SK-N-SH (cell line): ENCODE data around the gene THYN1. TPM values are rescaled to one million over a fixed set of nuclear protein-coding genes. Genes with fewer than 3 reads are reported as not detected.
A peak's percentile ranks its signal among the peaks of the same experiment; 100 is the strongest.

Experiments used
- CTCF ChIA-PET: fragments of 300-600, 350-600 bp; formaldehyde crosslinking; extraction: SDS; loops from one replicate; lab custom pipeline; 2021; lab: Yijun Ruan, JAX
- POLR2A ChIA-PET: fragments of 350-600 bp; sonication (Branson Sonifier 250); formaldehyde crosslinking; extraction: SDS; loops from one replicate; lab custom pipeline; 2020; ENCODE audit warnings: antibody characterized with exemption, inconsistent platforms; lab: Yijun Ruan, JAX
- DNase-seq: peaks from one replicate; pipeline ENCODE4 v3.0.0; 2012
- H2AFZ ChIP-seq: fragments of 200-600 bp; sonication (generic); 2 replicates; pipeline ENCODE4 v1.8.1; 2016; ENCODE audit warnings: antibody characterized with exemption, mild to moderate bottlenecking, low read depth
- H3F3A ChIP-seq: fragments of 200-600 bp; sonication (generic); replicated peaks from 2 replicates; pipeline ENCODE3; 2016; ENCODE audit warnings: antibody characterized with exemption, mild to moderate bottlenecking; ENCODE audit not compliant: insufficient read depth
- H3K27ac ChIP-seq, 2 experiments: fragments of 200-500 bp in 1 of 2; fragments of 200-600 bp in 1 of 2; sonication (Bioruptor generic) in 1 of 2; sonication (generic), shearing (Covaris generic) in 1 of 2; 2 replicates each; pipeline versions ENCODE4 v1.5.1 to v1.6.1; 2014 to 2016; ENCODE audit warnings: low read depth in 2 of 2, inconsistent platforms in 1 of 2, low read length in 1 of 2, mild to moderate bottlenecking in 1 of 2, mixed read lengths in 1 of 2
- H3K27me3 ChIP-seq: fragments of 200-600 bp; sonication (generic), shearing (Covaris generic); 2 replicates; pipeline ENCODE4 v1.6.1; 2016; ENCODE audit warnings: mixed run types; ENCODE audit not compliant: insufficient read depth
- H3K36me3 ChIP-seq, 2 experiments: fragments of 200-500 bp in 1 of 2; fragments of 200-600 bp in 1 of 2; sonication (Bioruptor generic) in 1 of 2; sonication (generic) in 1 of 2; replicated peaks in 1 of 2; 2 replicates each; pipeline versions ENCODE3 to v1.5.1; 2014 to 2016; ENCODE audit warnings: low read length in 1 of 2, mild to moderate bottlenecking in 1 of 2; ENCODE audit not compliant: insufficient read depth in 2 of 2, control insufficient read depth in 1 of 2
- H3K4me1 ChIP-seq, 2 experiments: fragments of 200-500 bp in 1 of 2; fragments of 200-600 bp in 1 of 2; sonication (Bioruptor generic) in 1 of 2; sonication (generic), shearing (Covaris generic) in 1 of 2; 2 replicates each; pipeline versions ENCODE4 v1.5.1 to v1.6.1; 2014 to 2016; ENCODE audit warnings: low read depth in 1 of 2, low read length in 1 of 2, mixed run types in 1 of 2; ENCODE audit not compliant: insufficient read depth in 2 of 2, control insufficient read depth in 1 of 2
- H3K4me2 ChIP-seq: fragments of 200-600 bp; sonication (generic), shearing (Covaris generic); 2 replicates; pipeline ENCODE4 v1.6.1; 2017; ENCODE audit warnings: mixed run types
- H3K4me3 ChIP-seq, 2 experiments: fragments of 200-500 bp in 1 of 2; fragments of 200-600 bp in 1 of 2; sonication (Bioruptor generic) in 1 of 2; sonication (generic), shearing (Covaris generic) in 1 of 2; 2 replicates each; pipeline versions ENCODE4 v1.5.1 to v1.8.1; 2014 to 2016; ENCODE audit warnings: low read depth in 2 of 2, inconsistent platforms in 1 of 2, low read length in 1 of 2, mild to moderate bottlenecking in 1 of 2, mixed read lengths in 1 of 2, moderate library complexity in 1 of 2
- H3K79me2 ChIP-seq: fragments of 200-600 bp; sonication (generic); 2 replicates; pipeline ENCODE4 v1.8.1; 2017; ENCODE audit warnings: mild to moderate bottlenecking; ENCODE audit not compliant: insufficient read depth
- H3K9ac ChIP-seq: fragments of 200-600 bp; sonication (generic); 2 replicates; pipeline ENCODE4 v1.6.1; 2017; ENCODE audit warnings: mixed run types
- H3K9me2 ChIP-seq: fragments of 200-600 bp; sonication (generic); 2 replicates; pipeline ENCODE4 v1.6.1; 2017; ENCODE audit warnings: mixed run types
- H3K9me3 ChIP-seq: fragments of 200-600 bp; sonication (generic); 2 replicates; pipeline ENCODE4 v1.6.1; 2017; ENCODE audit warnings: mixed run types, mild to moderate bottlenecking, moderate library complexity
- H4K20me1 ChIP-seq: fragments of 200-600 bp; sonication (generic); 2 replicates; pipeline ENCODE4 v1.6.1; 2017; ENCODE audit warnings: mild to moderate bottlenecking, mixed run types; ENCODE audit not compliant: insufficient read depth
- CHD2 ChIP-seq: fragments of 150-350 bp; IDR thresholded peaks from 2 replicates; pipeline ENCODE4 v1.6.1; 2018; ENCODE audit warnings: low read length; ENCODE audit not compliant: partially characterized antibody
- CTCF ChIP-seq: fragments of 200-600 bp; sonication (generic); IDR thresholded peaks from 2 replicates; pipeline ENCODE4 v1.6.1; 2017; ENCODE audit warnings: antibody characterized with exemption, mild to moderate bottlenecking, moderate library complexity
- MEF2A ChIP-seq: IDR thresholded peaks from 2 replicates; pipeline ENCODE4 v1.4.0; 2012; ENCODE audit warnings: low read depth, borderline replicate concordance
- SMC3 ChIP-seq: IDR thresholded peaks from 2 replicates; pipeline ENCODE4 v1.6.1; 2012; ENCODE audit warnings: low read depth, low read length, improper control_type of control experiment
- USF2 ChIP-seq: fragments of 150-350 bp; IDR thresholded peaks from 2 replicates; pipeline ENCODE4 v1.6.1; 2017; ENCODE audit warnings: antibody characterized with exemption, low read length, low read depth, borderline replicate concordance
- YY1 ChIP-seq: IDR thresholded peaks from 2 replicates; pipeline ENCODE4 v1.4.0; 2012; ENCODE audit warnings: low read depth, mild to moderate bottlenecking
- WGBS: methylation state at CpG from one replicate; pipeline ENCODE4 v1.1.6; 2017; ENCODE audit warnings: low lambda C conversion rate; 5-methylcytosine and 5-hydroxymethylcytosine counted together
- polyA plus RNA-seq, 3 experiments: library from polyadenylated mRNA; depleted of rRNA; stranded (reverse); fragments of >200 nt; gene quantifications; 2 replicates each; pipeline ENCODE4 v1.2.3, GENCODE V29; 2012

Gene THYN1
- polyA plus RNA-seq, 1 of the 3 experiments (the other 2 are of a cell fraction): 61.8 TPM

DNA sequence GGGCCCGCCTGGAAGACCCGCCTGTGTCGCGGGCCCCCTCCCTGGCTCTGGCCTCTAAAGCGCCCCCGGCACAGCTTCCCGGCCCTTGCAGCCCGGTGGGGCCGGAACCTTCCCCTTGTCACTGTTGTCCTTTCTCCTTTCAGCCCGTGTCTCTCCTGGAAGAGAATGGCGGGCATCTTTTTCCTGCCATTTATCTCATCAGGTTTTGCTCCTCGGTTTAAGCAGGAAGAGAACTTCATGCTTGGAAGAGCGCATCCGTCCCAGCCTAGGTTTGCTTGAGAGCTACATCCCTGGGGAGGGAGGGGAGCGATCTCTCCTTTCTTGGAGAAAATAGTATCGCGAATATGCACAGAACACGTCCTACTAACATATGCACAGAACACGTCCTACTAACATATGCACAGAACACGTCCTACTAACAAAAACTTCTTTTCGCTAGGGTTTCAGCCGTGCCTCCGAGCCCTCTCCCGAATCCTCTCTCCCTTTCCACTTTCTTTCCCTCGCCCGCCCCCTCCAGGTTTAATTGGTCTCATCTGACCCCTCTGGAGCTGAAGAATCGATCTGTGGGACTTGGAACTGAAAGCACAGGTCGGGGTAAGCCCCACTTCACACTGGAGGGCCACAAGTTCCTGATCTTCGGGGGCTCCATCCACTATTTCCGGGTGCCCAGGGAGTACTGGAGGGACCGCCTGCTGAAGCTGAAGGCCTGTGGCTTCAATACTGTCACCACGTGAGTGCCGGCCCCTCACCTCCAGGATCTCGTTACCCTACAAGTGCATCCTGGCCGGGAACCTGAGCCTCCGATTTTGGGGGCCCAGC, 24.2 kb upstream of the THYN1 start:
- POLR2A ChIA-PET: no interaction called here
- peak overlapping the region in 1 of 2 experiments; percentile 42; a peak in 1 of 4 replicates for H3K4me3 ChIP-seq
- H3K27me3 ChIP-seq: peaks cover 49% of the 10 kb centered on the region
- no peak overlapping the region for H3K9ac ChIP-seq
- no peaks in the 10 kb centered on the region for H4K20me1 ChIP-seq
- 71% methylated on average over 28 of the region's 36 CpGs for WGBS
- no peak for TF ChIP-seq USF2
- TF ChIP-seq YY1: no peak
- CTCF ChIA-PET: interaction anchor here (0.7 to 1.9 kb wide), 4 partner anchors 11 to 33 kb away, joined by 3 to 16 read pairs (median 7); no protein-coding TSS in a partner anchor
- H3K4me2 ChIP-seq: no peak overlapping the region
- no peaks in the 10 kb centered on the region for H3K79me2 ChIP-seq
- H3K36me3 ChIP-seq: no peaks in the 10 kb centered on the region
- H2AFZ ChIP-seq: no peak overlapping the region
- no peak overlapping the region for H3K27ac ChIP-seq
- DNase-seq: no peak
- H3F3A ChIP-seq: no peaks in the 10 kb centered on the region
- no peaks in the 10 kb centered on the region for H3K9me3 ChIP-seq
- no peaks in the 10 kb centered on the region for H3K9me2 ChIP-seq
- peaks cover 0 to 7% of the 10 kb centered on the region in 2 experiments; a peak in 1 of 4 replicates for H3K4me1 ChIP-seq

GRCh38 chr11:134276396-134277182, 23.4 kb upstream of the THYN1 start:
- Histone ChIP-seq H3K27ac (no peak overlapping the region), H3K79me2 (no peaks in the 10 kb centered on the region), H3K4me1 (peaks cover 0 to 7% of the 10 kb centered on the region in 2 experiments; a peak in 1 of 4 replicates), H3K36me3 (no peaks in the 10 kb centered on the region), H3K4me3 (peak overlapping the region; percentile 35 to 42; a peak in 2 of 4 replicates), H2AFZ (no peak overlapping the region), H3K9me3 (no peaks in the 10 kb centered on the region), H4K20me1 (no peaks in the 10 kb centered on the region), H3K9ac (no peak overlapping the region), H3F3A (no peaks in the 10 kb centered on the region), H3K27me3 (peaks cover 52% of the 10 kb centered on the region), H3K9me2 (no peaks in the 10 kb centered on the region), H3K4me2 (peak overlapping the region; percentile 78)
- ChIA-PET POLR2A (no interaction called here), CTCF (interaction anchor here (0.9 to 1.9 kb wide), 14 partner anchors 12 to 410 kb away, joined by 3 to 16 read pairs (median 4); partner anchors contain the start of genes ACAD8, THYN1 and VPS26B)
- TF ChIP-seq MEF2A (no peak), SMC3 (no peak), CHD2 (no peak), CTCF (peak; percentile 8; the same call in 1 of the 2 replicates)
- 8% methylated on average over 5 of the region's 88 CpGs for WGBS
- DNase-seq: peak; percentile 77
